ENCODE measurements around the gene SLC9A4. TPM values are rescaled to one million over a fixed set of nuclear protein-coding genes. Genes with fewer than 3 reads are reported as not detected.

Gene SLC9A4
- total RNA-seq (0.07 TPM in 1 of 2 replicates, not detected in the other), polyA plus RNA-seq (not detected in 2 replicates), polyA minus RNA-seq (0.06 and 0.22 TPM in 2 replicates), Bru-seq, nascent RNA (percentile 9 among the genes with signal in this experiment), BruChase-seq, experiment 1, labeled RNA remaining after a 6-hour chase (not detected), BruChase-seq, experiment 2, labeled RNA remaining after a 2-hour chase (not detected)
- 0.01 TPM in 1 of 2 replicates, not detected in the other for polyA plus RNA-seq (2011; cell fraction: cytosol; rRNA removed)
- polyA plus RNA-seq (2011; cell fraction: nucleus; rRNA removed), result not detected in 2 replicates
- 0.04 TPM in 1 of 2 replicates, not detected in the other for polyA plus RNA-seq (2012)
- polyA minus RNA-seq (2011; cell fraction: cytosol; rRNA and poly(A)+ RNA removed), result not detected
- polyA minus RNA-seq (2011; cell fraction: nucleus; rRNA and poly(A)+ RNA removed), result 0.24 TPM in 1 of 2 replicates, not detected in the other
- long read RNA-seq, result 0 reads

- CTCF ChIA-PET, result interaction anchor here (0.6 to 9.9 kb wide), 39 partner anchors 11 to 333 kb away, joined by 3 to 218 read pairs (median 5); partner anchors contain the start of gene SLC9A2
- intact Hi-C loops (cut with micrococcal nuclease), result loop anchor here (1.0 kb wide), 3 partner anchors 119 to 230 kb away; no protein-coding TSS in a partner anchor
- BruUV-seq (replicated peaks), result no TSS peak
- H3K27me3 ChIP-seq (ENCODE audit: control insufficient read depth in 2 of 2, insufficient read depth in 2 of 2, low read length in 2 of 2), result peaks cover 31 to 49% of the 10 kb centered on the region in 2 experiments
- H3K79me2 ChIP-seq (ENCODE audit: control insufficient read depth, insufficient read depth, low read length), result no peaks in the 10 kb centered on the region
- no peaks in the 10 kb centered on the region for H3K4me1 ChIP-seq (ENCODE audit: control insufficient read depth, extremely low read depth, insufficient read depth, low read length)
- DNase-seq (ENCODE audit: low read depth, low spot score), result peak; percentile 62
- no peak within 1 kb of the TSS for H2AFZ ChIP-seq (ENCODE audit: low read depth, low read length)
- TF ChIP-seq EZH2 (IDR thresholded peaks at IDR 0.05; ENCODE audit: borderline replicate concordance, low read depth, low read length, severe bottlenecking), result peak; percentile 39
- no peak for TF ChIP-seq MYC (IDR thresholded peaks at IDR 0.05; ENCODE audit: low read depth, low read length)
- peak; percentile 76 to 80 for TF ChIP-seq CTCF (IDR thresholded peaks at IDR 0.05; ENCODE audit: extremely low read depth in 1 of 2, insufficient read depth in 1 of 2, low read depth in 1 of 2, low read length in 2 of 2)
- H3K9me1 ChIP-seq (replicated peaks; ENCODE audit: control insufficient read depth, extremely low read depth, insufficient read depth, low read length), result no peaks in the 10 kb centered on the region
- no peaks in the 10 kb centered on the region for H3K36me3 ChIP-seq (ENCODE audit: control insufficient read depth in 2 of 2, extremely low read depth in 1 of 2, insufficient read depth in 2 of 2, low read length in 2 of 2)
- H4K20me1 ChIP-seq (replicated peaks; ENCODE audit: control insufficient read depth, extremely low read depth, insufficient read depth, low read length), result no peaks in the 10 kb centered on the region
- dilution Hi-C loops (cut with MboI; ENCODE audit: extremely low pct_ligation_motif_present, low sequenced_read_pairs), result no loop called here
- POLR2A ChIA-PET, result no interaction called here
- H3K9ac ChIP-seq (replicated peaks; ENCODE audit: extremely low read depth, insufficient read depth, low read length), result no peak within 1 kb of the TSS
- H3K9me3 ChIP-seq (replicated peaks; ENCODE audit: control insufficient read depth, insufficient read depth, low read length), result no peaks in the 10 kb centered on the region
- peak; percentile 80 for FAIRE-seq
- no peak within 1 kb of the TSS for H3K4me2 ChIP-seq (ENCODE audit: insufficient read depth, low read length)
- no peak within 1 kb of the TSS for H3K27ac ChIP-seq (ENCODE audit: insufficient read depth, low read depth, low read length)
- no peak within 1 kb of the TSS for H3K4me3 ChIP-seq (replicated peaks in 1 of 3; ENCODE audit: insufficient read depth in 1 of 3, low read depth in 1 of 3, low read length in 3 of 3)
These were observed at the start of gene SLC9A4 for GRCh38 chr2:102473020-102473419. Gene SLC9A4 (plus strand): TSS chr2:102473226. CDS start chr2:102473760, 534 bp downstream.

GRCh38 chr2:102423368-102423767 lies 49.7 kb upstream of the SLC9A4 start:
- BruUV-seq (replicated peaks), result no TSS peak
- POLR2A ChIA-PET, result no interaction called here

More at GRCh38 chr2:102423368-102423767, 49.7 kb upstream of the SLC9A4 start:
- intact Hi-C loops (cut with micrococcal nuclease) (no loop called here), dilution Hi-C loops (cut with MboI; ENCODE audit: extremely low pct_ligation_motif_present, low sequenced_read_pairs) (no loop called here)
- no peak for TF ChIP-seq POLR2AphosphoS5 (IDR thresholded peaks at IDR 0.05; ENCODE audit: insufficient read depth, low read depth, low read length)
- TF ChIP-seq FOS (IDR thresholded peaks at IDR 0.05; ENCODE audit: borderline replicate concordance, insufficient read depth, low read length), result no peak
- no peak for TF ChIP-seq MYC (IDR thresholded peaks at IDR 0.05; ENCODE audit: low read depth, low read length)
- no peak for TF ChIP-seq EZH2 (IDR thresholded peaks at IDR 0.05; ENCODE audit: borderline replicate concordance, low read depth, low read length, severe bottlenecking)
- no peak for TF ChIP-seq GATA2 (IDR thresholded peaks at IDR 0.05; ENCODE audit: insufficient read depth, insufficient read length, low read depth, low read length)
- TF ChIP-seq JUN (IDR thresholded peaks at IDR 0.05; ENCODE audit: borderline replicate concordance, insufficient read depth, insufficient read length, low read depth), result no peak
- TF ChIP-seq MAX (IDR thresholded peaks at IDR 0.05; ENCODE audit: insufficient read depth, insufficient read length), result no peak
- no peak for TF ChIP-seq CTCF (IDR thresholded peaks at IDR 0.05; ENCODE audit: extremely low read depth in 1 of 2, insufficient read depth in 1 of 2, low read depth in 1 of 2, low read length in 2 of 2)
- no peak for TF ChIP-seq POLR2A (IDR thresholded peaks at IDR 0.05; ENCODE audit: low read depth, low read length)
- no peak overlapping the region for H3K9ac ChIP-seq (replicated peaks; ENCODE audit: extremely low read depth, insufficient read depth, low read length)
- peaks cover 2 to 11% of the 10 kb centered on the region in 2 experiments for H3K27me3 ChIP-seq (ENCODE audit: control insufficient read depth in 2 of 2, insufficient read depth in 2 of 2, low read length in 2 of 2)
- H3K79me2 ChIP-seq (ENCODE audit: control insufficient read depth, insufficient read depth, low read length), result no peaks in the 10 kb centered on the region
- no peaks in the 10 kb centered on the region for H3K4me1 ChIP-seq (ENCODE audit: control insufficient read depth, extremely low read depth, insufficient read depth, low read length)
- peak; percentile 46 for FAIRE-seq
- no peak for DNase-seq (ENCODE audit: low read depth, low spot score)
- H4K20me1 ChIP-seq (replicated peaks; ENCODE audit: control insufficient read depth, extremely low read depth, insufficient read depth, low read length), result no peaks in the 10 kb centered on the region
- CTCF ChIA-PET, result interaction anchor here (3.1 kb wide), 1 partner anchor 19 kb away, joined by 9 read pairs; no protein-coding TSS in a partner anchor
- H3K9me1 ChIP-seq (replicated peaks; ENCODE audit: control insufficient read depth, extremely low read depth, insufficient read depth, low read length), result no peaks in the 10 kb centered on the region
- no peak overlapping the region for H3K27ac ChIP-seq (ENCODE audit: insufficient read depth, low read depth, low read length)
- no peak overlapping the region for H3K4me2 ChIP-seq (ENCODE audit: insufficient read depth, low read length)
- no peaks in the 10 kb centered on the region for H3K9me3 ChIP-seq (replicated peaks; ENCODE audit: control insufficient read depth, insufficient read depth, low read length)
- H3K4me3 ChIP-seq (replicated peaks in 1 of 3; ENCODE audit: insufficient read depth in 1 of 3, low read depth in 1 of 3, low read length in 3 of 3), result no peak overlapping the region
- H2AFZ ChIP-seq (ENCODE audit: low read depth, low read length), result no peak overlapping the region
- no peaks in the 10 kb centered on the region for H3K36me3 ChIP-seq (ENCODE audit: control insufficient read depth in 2 of 2, extremely low read depth in 1 of 2, insufficient read depth in 2 of 2, low read length in 2 of 2)

Measured in endothelial cell of umbilical vein (primary cell).